ENCODE results near the gene ARHGEF11. TPM values are rescaled to one million over a fixed set of nuclear protein-coding genes. Genes with fewer than 3 reads are reported as not detected.
"Not testable (repeated sequence)": the region's sequence is repeated elsewhere in the genome, so short reads cannot be mapped to it uniquely, and the experiment has no call there.

ARHGEF11 gene
- total RNA-seq, 2 experiments from 2014 or later: 1.4 to 1.8 TPM

DNA sequence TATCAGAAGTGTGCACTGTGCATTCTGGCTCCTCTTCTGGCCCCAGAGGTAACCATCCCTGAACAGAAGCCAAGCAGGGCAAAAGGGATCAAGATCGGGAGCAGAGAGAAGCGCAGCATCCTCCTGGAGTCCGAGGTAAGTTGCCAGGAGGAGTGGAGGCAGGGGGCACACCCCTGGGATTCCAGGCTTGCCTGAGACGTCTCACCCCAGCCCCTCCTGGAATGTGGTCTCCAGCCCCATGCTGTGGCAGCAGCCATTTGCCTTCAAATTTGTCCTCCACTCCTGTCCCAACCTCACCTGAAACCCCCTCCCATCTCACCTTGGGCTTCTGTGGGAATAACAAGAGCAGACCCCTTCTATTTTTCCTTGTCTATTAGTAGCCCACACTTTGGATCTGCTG lies 115.1 kb downstream of the ARHGEF11 start:
- Mint-ChIP-seq H3K4me3 (no peak overlapping the region), H3K4me1 (ENCODE audit: low read depth) (peaks cover 22% of the 10 kb centered on the region), H3K36me3 (ENCODE audit: low read depth) (no peaks in the 10 kb centered on the region), H3K27ac (no peak overlapping the region), H3K27me3 (peaks cover 50% of the 10 kb centered on the region), H3K9me3 (no peaks in the 10 kb centered on the region)
- no peak for DNase-seq
- no peak for ATAC-seq
- POLR2A ChIA-PET: no interaction called here
- TF ChIP-seq, protein P1, sequence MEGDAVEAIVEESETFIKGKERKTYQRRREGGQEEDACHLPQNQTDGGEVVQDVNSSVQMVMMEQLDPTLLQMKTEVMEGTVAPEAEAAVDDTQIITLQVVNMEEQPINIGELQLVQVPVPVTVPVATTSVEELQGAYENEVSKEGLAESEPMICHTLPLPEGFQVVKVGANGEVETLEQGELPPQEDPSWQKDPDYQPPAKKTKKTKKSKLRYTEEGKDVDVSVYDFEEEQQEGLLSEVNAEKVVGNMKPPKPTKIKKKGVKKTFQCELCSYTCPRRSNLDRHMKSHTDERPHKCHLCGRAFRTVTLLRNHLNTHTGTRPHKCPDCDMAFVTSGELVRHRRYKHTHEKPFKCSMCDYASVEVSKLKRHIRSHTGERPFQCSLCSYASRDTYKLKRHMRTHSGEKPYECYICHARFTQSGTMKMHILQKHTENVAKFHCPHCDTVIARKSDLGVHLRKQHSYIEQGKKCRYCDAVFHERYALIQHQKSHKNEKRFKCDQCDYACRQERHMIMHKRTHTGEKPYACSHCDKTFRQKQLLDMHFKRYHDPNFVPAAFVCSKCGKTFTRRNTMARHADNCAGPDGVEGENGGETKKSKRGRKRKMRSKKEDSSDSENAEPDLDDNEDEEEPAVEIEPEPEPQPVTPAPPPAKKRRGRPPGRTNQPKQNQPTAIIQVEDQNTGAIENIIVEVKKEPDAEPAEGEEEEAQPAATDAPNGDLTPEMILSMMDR (IDR thresholded peaks at IDR 0.05): no peak
- CTCF ChIA-PET: interaction anchor here (0.9 to 7.3 kb wide), 2 partner anchors 40 to 204 kb away, joined by 3 to 94 read pairs; partner anchors contain the start of gene PEAR1
- intact Hi-C loops (cut with micrococcal nuclease): no loop called here

DNA sequence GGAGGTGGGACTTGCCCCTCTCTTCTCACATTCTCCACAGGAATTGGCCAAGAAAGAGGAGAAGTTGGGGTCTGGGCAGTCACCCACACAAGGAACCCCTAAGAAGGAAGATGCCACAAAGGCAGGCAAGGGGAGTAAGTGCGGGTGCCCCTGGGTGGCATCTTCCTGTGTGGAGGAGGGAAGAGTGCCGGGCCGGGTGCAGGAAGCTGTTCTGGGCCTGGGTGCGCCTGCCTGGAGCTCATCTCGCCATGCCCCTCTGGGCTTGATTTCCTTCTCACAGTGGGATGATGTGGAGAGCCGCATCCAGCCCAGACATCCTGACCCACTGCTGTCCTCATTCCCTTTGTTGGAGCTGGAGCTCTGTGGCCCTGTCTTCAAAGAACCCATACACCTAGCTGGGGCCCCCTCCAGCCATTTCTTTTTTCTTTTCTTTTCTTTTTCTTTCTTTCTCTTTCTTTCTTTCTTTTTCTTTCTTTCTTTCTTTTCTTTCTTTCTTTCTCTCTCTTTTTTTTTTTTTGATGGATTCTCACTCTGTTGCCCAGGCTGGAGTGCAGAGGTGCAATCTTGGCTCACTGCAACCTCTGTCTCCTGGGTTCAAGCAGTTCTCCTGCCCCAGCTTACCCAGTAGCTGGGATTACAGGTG lies 115.8 kb downstream of the ARHGEF11 start:
- POLR2A ChIA-PET: no interaction called here
- ATAC-seq: no peak
- intact Hi-C loops (cut with micrococcal nuclease): loop anchor here (5.0 kb wide), 1 partner anchor 37 kb away; the partner anchor contains the start of gene PEAR1

DNA sequence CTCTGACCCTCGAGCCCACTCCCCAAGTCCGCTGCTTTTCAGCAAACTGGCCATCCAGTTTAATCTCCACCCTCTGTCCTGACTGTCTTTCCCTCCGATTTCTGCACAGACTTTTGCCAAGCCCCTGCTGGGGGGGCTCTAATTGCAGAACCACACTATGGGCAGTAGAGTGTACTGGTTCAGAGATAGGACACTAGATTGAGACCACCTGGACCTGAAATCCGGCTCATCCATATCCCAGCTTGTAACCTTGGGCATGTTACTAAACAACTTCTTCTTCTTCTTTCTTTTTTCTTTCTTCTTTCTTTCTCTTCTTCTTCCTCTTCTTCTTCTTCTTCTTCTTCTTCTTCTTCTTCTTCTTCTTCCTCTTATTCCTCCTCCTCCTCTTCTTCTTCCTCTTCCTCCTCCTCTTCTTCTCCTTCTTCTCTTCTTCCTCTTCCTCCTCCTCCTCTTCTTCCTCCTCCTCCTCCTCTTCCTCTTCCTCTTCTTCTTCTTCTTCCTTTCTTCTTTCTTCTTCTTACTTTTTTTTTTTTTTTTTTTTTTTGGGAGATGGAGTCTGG lies 117.4 kb downstream of the ARHGEF11 start:
- ATAC-seq (no peak), DNase-seq (no peak)
- no peaks in the 10 kb centered on the region for H3K9me3 Mint-ChIP-seq
- POLR2A ChIA-PET: interaction anchor here (1.7 kb wide), 1 partner anchor 38 kb away, joined by 5 read pairs; no protein-coding TSS in a partner anchor
- peaks cover 31% of the 10 kb centered on the region for H3K4me1 Mint-ChIP-seq (ENCODE audit: low read depth)
- TF ChIP-seq, protein P1 (IDR thresholded peaks at IDR 0.05): no peak
- no peak overlapping the region for H3K4me3 Mint-ChIP-seq
- H3K27me3 Mint-ChIP-seq: peaks cover 70% of the 10 kb centered on the region
- CTCF ChIA-PET: interaction anchor here (0.6 to 7.3 kb wide), 39 partner anchors 9 to 270 kb away, joined by 3 to 94 read pairs (median 4); partner anchors contain the start of genes NTRK1 and PEAR1
- intact Hi-C loops (cut with micrococcal nuclease): loop anchor here (5.0 kb wide), 1 partner anchor 36 kb away; the partner anchor contains the start of gene PEAR1
- H3K36me3 Mint-ChIP-seq (ENCODE audit: low read depth): no peaks in the 10 kb centered on the region
- H3K27ac Mint-ChIP-seq: no peak overlapping the region

More for the DNA sequence above, 115.8 kb downstream of the ARHGEF11 start:
- DNase-seq: no peak
- Mint-ChIP-seq H3K4me1 (ENCODE audit: low read depth) (peaks cover 25% of the 10 kb centered on the region), H3K9me3 (no peaks in the 10 kb centered on the region), H3K4me3 (no peak overlapping the region), H3K27me3 (peaks cover 57% of the 10 kb centered on the region), H3K27ac (no peak overlapping the region), H3K36me3 (ENCODE audit: low read depth) (no peaks in the 10 kb centered on the region)
- TF ChIP-seq, protein P1 (IDR thresholded peaks at IDR 0.05): no peak
- CTCF ChIA-PET: interaction anchor here (0.8 to 7.3 kb wide), 5 partner anchors 40 to 240 kb away, joined by 3 to 94 read pairs (median 3); partner anchors contain the start of gene PEAR1

DNA sequence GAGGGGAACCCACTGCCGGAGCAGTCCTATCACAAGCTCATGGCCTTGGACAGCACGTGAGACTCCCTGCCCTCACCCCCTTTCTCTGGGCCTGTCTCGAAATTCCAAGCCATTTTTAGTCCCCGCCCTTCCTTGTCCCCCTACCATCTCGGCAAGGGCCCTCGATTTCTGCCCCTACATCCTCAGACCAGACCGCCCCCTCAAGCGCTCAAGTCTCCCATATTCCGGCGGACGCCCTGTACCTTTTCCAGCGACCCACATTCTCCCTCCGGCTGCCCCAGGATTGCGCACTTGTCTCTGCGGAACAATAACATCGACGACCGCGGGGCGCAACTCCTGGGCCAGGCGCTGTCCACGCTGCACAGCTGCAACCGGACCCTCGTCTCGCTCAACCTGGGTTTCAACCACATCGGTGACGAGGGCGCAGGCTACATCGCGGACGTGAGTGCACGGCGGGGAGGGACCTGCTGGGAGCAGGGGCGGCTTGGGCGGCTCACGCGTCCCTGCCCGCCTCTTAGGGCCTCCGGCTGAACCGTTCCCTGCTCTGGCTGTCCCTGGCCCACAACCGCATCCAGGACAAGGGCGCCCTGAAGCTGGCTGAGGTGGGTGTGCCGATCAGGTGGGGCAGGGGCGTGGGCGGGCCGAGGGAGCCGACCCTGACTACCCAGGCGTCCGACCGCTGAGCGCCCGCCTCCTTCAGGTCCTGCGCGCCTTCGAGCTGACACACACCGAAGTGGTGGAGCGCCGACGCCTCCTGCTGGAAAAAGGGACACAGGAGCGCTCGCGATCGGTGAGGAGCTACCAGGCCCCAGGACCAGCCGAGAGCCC lies 118.1 kb downstream of the ARHGEF11 start:
- DNase-seq (peak; percentile 83), ATAC-seq (peak; percentile 70)
- POLR2A ChIA-PET: interaction anchor here (1.1 to 1.7 kb wide), 4 partner anchors 10 to 38 kb away, joined by 3 to 5 read pairs (median 4); no protein-coding TSS in a partner anchor
- Mint-ChIP-seq H3K4me3 (peak overlapping the region; percentile 41), H3K9me3 (no peaks in the 10 kb centered on the region), H3K27ac (no peak overlapping the region), H3K4me1 (ENCODE audit: low read depth) (peaks cover 32% of the 10 kb centered on the region), H3K36me3 (ENCODE audit: low read depth) (no peaks in the 10 kb centered on the region), H3K27me3 (peaks cover 77% of the 10 kb centered on the region)
- CTCF ChIA-PET: interaction anchor here (0.6 to 7.3 kb wide), 39 partner anchors 10 to 270 kb away, joined by 3 to 94 read pairs (median 4); partner anchors contain the start of genes NTRK1 and PEAR1
- TF ChIP-seq, protein P1 (IDR thresholded peaks at IDR 0.05): peak; percentile 78
- intact Hi-C loops (cut with micrococcal nuclease): loop anchor here (5.0 kb wide), 1 partner anchor 35 kb away; the partner anchor contains the start of gene PEAR1

DNA sequence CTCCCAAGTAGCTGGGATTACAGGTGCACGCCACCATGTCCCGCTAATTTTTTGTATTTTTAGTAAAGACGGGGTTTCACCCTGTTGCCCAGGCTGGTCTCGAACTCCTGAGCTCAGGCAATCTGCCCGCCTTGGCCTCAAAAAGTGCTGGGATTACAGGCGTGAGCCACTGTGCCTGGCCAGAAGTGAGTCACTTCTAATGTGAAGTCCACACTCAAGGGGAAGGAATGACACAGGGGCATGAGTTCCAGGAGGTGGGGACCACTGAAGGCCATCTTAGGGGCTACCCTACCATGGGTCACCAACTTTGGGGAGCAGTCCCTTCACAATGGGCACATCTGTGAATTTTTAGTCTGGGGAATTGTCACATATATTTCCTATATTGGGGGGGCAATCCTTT lies 118.8 kb downstream of the ARHGEF11 start:
- H3K4me3 Mint-ChIP-seq: not testable (repeated sequence)

More for the DNA sequence above, 118.8 kb downstream of the ARHGEF11 start:
- peaks cover 84% of the 10 kb centered on the region for H3K27me3 Mint-ChIP-seq
- intact Hi-C loops (cut with micrococcal nuclease): loop anchor here (5.0 kb wide), 1 partner anchor 34 kb away; the partner anchor contains the start of gene PEAR1
- peaks cover 32% of the 10 kb centered on the region for H3K4me1 Mint-ChIP-seq (ENCODE audit: low read depth)
- ChIA-PET CTCF (interaction anchor here (0.7 to 7.3 kb wide), 10 partner anchors 14 to 237 kb away, joined by 3 to 94 read pairs (median 6); partner anchors contain the start of genes NTRK1 and PEAR1), POLR2A (interaction anchor here (1.1 to 1.2 kb wide), 3 partner anchors 9 to 35 kb away, joined by 3 to 4 read pairs (median 4); no protein-coding TSS in a partner anchor)
- DNase-seq; ATAC-seq; H3K36me3 Mint-ChIP-seq (ENCODE audit: low read depth); H3K9me3 Mint-ChIP-seq; H3K27ac Mint-ChIP-seq: not testable (repeated sequence)

Measured in activated CD8-positive, alpha-beta T cell treated with anti-CD3 and anti-CD28 coated beads for 36 hours (primary cell).